GM21515 (cell line): ENCODE measurements around the gene DUSP1.

Experiments
- ATAC-seq: cut with Tn5 transposase; IDR thresholded peaks from one replicate; pipeline ENCODE4 v1.9.1; 2021; ENCODE audit not compliant: unreplicated experiment

The DUSP1 gene

GRCh38 chr5:172765766-172766286 lies 5.2 kb downstream of the DUSP1 start:
- ATAC-seq, result no peak

- ATAC-seq, result peak; percentile 79
Measured at GRCh38 chr5:172764861-172765765, 5.9 kb downstream of the DUSP1 start.

GRCh38 chr5:172763120-172763464 lies 7.9 kb downstream of the DUSP1 start:
- no peak for ATAC-seq

- ATAC-seq, result no peak
Measured at GRCh38 chr5:172762214-172763119, 8.5 kb downstream of the DUSP1 start.

DNA sequence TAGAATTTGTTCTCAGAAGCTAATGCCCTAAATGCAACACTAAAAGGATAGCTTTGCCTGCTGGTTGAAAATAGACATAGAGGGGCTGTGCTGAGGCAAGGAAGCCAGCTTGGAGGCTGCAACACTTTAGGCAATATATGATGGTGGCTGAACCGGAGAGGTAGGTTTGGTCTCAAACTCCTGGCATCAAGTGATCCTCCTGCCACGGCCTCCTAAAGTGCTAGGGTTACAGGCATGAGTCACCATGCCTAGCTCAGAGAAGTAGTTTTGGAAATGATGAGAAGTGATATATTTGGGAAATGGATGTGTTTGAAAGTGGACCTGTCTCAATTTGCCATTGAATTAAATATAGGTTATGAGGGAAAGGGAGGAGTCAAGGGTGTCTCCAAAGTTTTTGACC lies 10.0 kb downstream of the DUSP1 start:
- no peak for ATAC-seq

GRCh38 chr5:172760136-172760535 lies 10.9 kb downstream of the DUSP1 start:
- ATAC-seq, result no peak

- ATAC-seq, result no peak
Measured at GRCh38 chr5:172758834-172759149, 12.2 kb downstream of the DUSP1 start.

DNA sequence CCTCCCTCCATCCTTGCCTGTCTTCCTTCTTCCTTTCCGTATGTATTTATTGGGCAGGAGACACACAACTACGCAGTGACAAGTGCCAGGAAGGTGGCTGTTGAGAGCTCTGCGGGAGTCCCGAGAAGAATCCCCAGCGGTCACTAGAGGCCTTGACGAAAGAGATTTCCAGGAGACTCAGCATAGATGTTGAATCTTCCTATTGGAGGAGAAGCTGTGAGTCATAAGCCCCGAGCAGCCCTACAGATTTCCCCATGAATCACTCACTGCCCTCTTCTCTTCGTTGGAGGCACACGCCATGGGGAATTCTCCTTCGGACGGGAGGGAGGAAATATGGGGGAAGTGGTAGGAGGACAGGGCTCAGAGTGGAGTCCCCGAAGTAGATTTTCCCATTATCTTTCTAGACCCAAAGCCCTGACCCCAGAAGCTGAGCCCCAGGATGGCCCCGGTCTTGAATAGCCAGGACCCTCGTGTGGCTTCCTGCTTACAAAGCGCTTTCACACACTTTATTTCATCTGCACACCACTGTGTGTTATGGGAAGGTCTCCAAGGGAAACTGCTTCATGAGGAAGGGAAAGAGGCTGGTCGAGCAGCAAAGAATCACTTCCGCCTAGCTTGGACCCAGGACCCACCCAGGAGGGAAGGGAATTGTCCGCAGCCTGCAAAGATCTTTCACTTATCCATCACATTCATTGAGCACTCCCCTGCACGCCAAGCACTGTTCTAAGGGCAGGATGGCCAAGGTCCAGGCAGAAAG lies 12.7 kb downstream of the DUSP1 start:
- ATAC-seq, result no peak

DNA sequence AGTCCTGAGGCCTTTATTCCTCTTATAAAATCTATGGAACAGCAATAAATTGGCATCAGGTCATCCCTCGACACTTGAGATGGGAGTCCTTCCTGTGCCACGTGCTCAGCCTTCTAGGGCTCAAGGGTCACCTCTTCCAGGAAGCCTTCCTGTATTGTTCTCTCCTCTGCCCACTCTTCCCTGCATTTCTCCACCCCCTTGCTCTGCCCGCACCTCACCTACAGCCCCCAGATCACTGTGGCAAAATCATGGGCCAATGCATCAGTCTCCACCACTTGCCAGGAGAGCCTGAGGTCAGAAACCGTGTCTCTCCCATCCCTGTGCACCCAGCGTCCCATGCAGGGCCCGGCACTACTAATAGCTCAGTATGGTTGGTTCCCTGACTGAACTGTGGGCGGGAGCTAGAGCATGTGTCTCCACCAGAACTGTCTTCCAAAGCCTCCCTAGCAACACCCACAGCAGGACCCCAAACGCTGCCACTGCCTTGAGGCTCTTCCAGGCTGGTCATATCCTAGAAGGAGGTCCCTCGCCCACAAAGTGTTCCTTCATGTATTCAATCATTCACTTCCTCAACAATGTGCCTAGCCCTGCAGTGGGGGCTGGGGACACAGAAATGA lies 13.5 kb downstream of the DUSP1 start:
- no peak for ATAC-seq

DNA sequence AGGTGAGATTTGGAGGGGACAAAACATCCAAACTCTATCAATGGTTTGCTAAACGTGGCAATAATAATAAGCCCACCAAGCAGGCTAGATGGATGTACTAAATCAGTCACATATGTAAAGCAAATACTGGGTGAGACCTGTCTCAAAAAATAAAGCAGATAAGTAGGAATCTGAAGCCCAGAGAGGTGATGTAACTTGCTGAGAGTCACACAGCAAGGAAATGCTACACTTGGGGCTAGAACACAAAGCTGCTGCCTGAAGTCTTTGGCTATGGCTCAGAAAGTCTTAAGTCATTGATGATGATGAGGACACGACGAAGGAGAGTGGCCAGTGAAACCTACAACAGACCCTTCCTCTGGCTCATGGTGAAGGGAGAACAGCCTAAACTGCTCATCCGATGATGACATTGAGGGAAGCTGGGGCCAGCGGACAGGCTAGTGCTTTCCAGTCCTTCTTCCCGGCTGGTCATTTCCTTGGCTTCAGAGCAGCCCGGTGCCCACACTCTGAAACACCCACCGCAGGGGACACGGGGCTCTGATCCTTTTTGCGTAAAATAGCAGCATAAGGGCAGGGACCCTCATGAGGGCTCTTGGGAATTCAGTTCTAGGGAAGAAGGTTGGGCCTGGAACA lies 14.1 kb downstream of the DUSP1 start:
- ATAC-seq, result no peak

- ATAC-seq, result no peak
Measured at GRCh38 chr5:172754596-172755356, 16.2 kb downstream of the DUSP1 start.

- ATAC-seq, result no peak
Measured at GRCh38 chr5:172753101-172753500, 17.9 kb downstream of the DUSP1 start.

DNA sequence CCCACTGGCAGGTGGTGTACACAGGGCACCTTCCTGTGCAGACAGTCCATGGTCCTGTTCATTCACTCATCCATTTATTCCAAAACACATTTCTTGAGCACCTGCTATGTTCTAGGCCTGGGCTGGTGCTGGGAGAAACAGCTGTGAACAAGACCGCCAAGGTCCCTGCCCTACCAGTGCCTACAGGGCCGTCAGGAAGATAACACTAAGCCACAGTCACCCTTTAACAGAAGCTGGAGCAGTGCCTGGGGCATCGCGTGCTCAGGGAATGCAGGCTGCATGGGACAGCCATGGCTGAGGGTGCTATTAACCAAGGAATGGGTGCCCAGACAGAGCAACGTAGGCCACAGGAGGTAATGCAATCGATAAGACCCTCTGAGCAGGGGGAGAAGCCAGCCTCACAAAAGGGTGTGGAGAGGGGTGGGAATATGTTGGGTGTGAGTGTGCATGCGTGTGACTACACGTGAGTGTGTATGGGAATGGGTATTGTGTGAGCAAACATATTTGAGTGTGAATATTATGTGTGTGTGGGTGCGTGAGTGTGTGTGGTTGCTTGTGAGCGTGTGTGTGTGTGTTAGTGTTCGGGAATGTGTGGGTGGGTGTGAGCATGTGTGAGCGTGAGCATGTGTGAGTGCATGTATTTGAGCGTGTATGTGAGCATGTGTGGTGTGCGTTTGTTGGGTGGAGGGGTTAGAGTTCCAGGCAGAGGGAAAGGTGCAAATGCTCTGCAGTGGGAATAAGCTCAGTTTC lies 19.1 kb downstream of the DUSP1 start:
- no peak for ATAC-seq

- ATAC-seq, result no peak
Measured at GRCh38 chr5:172749881-172750633, 20.9 kb downstream of the DUSP1 start.

- ATAC-seq, result no peak
Measured at GRCh38 chr5:172749076-172749475, 21.9 kb downstream of the DUSP1 start.

DNA sequence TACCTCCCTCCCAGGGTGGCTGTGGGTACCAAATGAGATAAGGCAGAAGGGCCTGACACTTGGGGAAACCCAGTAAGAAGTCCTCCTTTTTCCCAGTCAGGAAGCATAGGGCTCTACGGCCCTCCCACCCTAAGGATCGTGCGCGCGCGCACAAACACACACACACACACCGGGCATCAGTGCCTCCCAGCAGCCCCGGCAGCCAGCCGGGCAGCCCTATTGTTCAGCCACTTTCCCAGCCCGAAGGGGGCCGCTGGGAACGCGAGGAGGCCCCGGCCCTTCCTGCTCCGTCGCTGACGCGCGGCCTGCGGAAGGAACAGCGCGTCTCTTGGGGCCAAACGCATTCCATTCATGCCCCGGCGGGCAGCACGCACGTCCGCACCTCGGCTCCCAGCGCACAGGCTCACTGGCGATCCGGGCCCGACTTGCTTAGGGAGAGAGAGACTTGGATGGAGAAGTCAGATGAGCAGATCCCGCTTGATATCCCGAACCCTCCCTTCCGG lies 22.6 kb downstream of the DUSP1 start:
- no peak for ATAC-seq

- ATAC-seq, result no peak
Measured at GRCh38 chr5:172747471-172747870, 23.5 kb downstream of the DUSP1 start.

GRCh38 chr5:172746725-172747124 lies 24.3 kb downstream of the DUSP1 start:
- ATAC-seq, result no peak
